Measurements from ENCODE around the gene GAS7. TPM values are rescaled to one million over a fixed set of nuclear protein-coding genes. Genes with fewer than 3 reads are reported as not detected.

GAS7 gene
- total RNA-seq, 1 donor from 2014 or later: 47.7 TPM

GRCh38 chr17:9906616-9907015 lies 291.8 kb downstream of the GAS7 start:
- no peak for DNase-seq (ENCODE audit: low spot score in 2 of 2, unreplicated experiment in 2 of 2)
- Mint-ChIP-seq H3K36me3 (no peaks in the 10 kb centered on the region), H3K27me3 (ENCODE audit: low read depth) (no peaks in the 10 kb centered on the region), H3K9me3 (no peaks in the 10 kb centered on the region), H3K4me3 (no peak overlapping the region), H3K27ac (no peak overlapping the region), H3K4me1 (peaks cover 12% of the 10 kb centered on the region)
- TF ChIP-seq CTCF (IDR thresholded peaks at IDR 0.05; ENCODE audit: unreplicated experiment): no peak

DNA sequence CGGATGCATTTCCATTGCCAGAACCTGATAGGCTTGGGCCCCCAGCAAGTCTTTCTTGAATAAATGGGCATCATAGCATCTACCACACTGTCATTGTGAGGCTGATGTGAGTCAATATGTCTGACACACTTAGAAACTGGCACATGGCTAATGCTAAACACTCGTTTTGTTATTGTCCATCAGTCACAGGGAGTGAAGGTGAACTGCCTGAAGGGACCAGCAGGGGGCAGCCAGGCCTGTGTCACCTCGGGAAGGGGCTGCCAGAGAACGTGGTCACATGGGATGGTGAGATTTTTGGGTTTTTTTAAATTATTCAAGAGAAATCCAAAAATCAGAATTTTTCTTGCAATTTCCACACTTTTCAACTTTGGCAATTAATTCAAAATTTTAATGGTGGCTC lies 292.5 kb downstream of the GAS7 start:
- Mint-ChIP-seq H3K4me1 (peaks cover 12% of the 10 kb centered on the region), H3K4me3 (no peak overlapping the region), H3K27me3 (ENCODE audit: low read depth) (no peaks in the 10 kb centered on the region), H3K27ac (no peak overlapping the region), H3K36me3 (no peaks in the 10 kb centered on the region), H3K9me3 (no peaks in the 10 kb centered on the region)
- TF ChIP-seq CTCF (IDR thresholded peaks at IDR 0.05; ENCODE audit: unreplicated experiment): peak; percentile 70
- no peak for DNase-seq (ENCODE audit: low spot score in 2 of 2, unreplicated experiment in 2 of 2)

GRCh38 chr17:9905078-9905415 lies 293.4 kb downstream of the GAS7 start, which contains the start of gene RCVRN:
RCVRN (minus strand) TSS chr17:9905271; CDS start chr17:9905180, 91 bp downstream.
- TF ChIP-seq CTCF (IDR thresholded peaks at IDR 0.05; ENCODE audit: unreplicated experiment): no peak
- H3K36me3 Mint-ChIP-seq: no peaks in the 10 kb centered on the region
- no peak within 1 kb of the TSS for H3K4me3 Mint-ChIP-seq
- DNase-seq (ENCODE audit: low spot score in 2 of 2, unreplicated experiment in 2 of 2): no peak
- H3K9me3 Mint-ChIP-seq: no peaks in the 10 kb centered on the region
- no peak within 1 kb of the TSS for H3K27ac Mint-ChIP-seq
- H3K4me1 Mint-ChIP-seq: peaks cover 20% of the 10 kb centered on the region
- no peaks in the 10 kb centered on the region for H3K27me3 Mint-ChIP-seq (ENCODE audit: low read depth)

DNA sequence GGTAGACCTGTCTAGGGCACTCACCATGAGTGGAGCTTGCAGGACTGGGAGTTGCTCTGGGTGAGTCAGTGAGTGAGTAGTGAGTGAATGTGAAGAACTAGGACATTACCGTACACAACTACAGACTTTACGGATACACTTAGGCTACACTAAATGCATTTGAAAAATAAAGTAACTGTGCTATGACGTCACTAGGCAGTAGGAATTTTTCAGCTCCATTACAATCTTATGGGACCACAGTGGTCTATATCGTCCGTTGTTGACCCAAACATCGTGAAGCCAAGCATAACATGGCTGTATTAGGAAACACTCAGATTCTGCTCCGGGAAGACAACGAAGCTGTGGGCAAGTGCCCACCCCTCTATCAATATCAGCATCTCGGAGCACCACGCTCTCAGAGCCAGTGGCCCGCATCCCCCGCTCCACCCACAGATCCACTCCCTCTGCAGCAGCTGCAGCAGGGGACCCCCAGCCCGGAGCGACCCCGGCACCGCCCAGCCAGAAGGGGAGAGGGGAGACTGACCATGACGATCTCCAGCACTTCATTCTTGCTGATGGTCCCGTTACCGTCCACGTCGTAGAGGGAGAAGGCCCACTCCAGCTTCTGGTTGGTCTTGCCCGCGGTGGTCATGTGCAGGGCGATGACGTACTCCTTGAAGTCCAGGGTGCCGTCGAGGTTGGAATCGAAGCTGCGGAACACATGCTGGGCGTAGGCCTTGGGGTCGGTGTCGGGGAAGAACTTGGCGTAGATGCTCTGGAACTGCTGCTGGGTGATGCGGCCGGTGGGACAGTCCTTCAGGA lies 293.9 kb downstream of the GAS7 start:
- DNase-seq (ENCODE audit: low spot score in 2 of 2, unreplicated experiment in 2 of 2): no peak
- Mint-ChIP-seq H3K27ac (no peak overlapping the region), H3K4me1 (peaks cover 22% of the 10 kb centered on the region), H3K9me3 (no peaks in the 10 kb centered on the region), H3K4me3 (no peak overlapping the region), H3K36me3 (no peaks in the 10 kb centered on the region), H3K27me3 (ENCODE audit: low read depth) (no peaks in the 10 kb centered on the region)
- TF ChIP-seq CTCF (IDR thresholded peaks at IDR 0.05; ENCODE audit: unreplicated experiment): no peak

DNA sequence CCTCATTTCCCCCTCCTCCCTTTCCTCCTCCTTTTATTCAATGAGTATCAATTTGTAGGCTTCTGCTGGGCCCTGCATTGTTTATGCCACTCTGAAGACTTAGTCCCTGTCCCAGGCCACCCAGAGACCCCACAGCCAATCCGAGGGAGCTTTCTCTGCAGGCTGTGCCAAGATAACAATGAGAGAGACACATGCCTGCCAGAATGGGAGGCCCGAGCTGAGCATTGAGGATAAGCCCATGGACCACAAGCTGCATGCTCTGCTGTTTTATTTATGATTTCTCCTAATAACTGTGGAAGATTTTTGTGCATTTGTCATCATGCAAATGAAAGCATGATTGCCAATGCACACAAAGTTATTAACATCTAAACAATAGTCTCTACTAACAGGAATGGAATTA lies 296.3 kb downstream of the GAS7 start:
- DNase-seq (ENCODE audit: low spot score in 2 of 2, unreplicated experiment in 2 of 2): no peak
- no peak overlapping the region for H3K4me3 Mint-ChIP-seq
- no peak for TF ChIP-seq CTCF (IDR thresholded peaks at IDR 0.05; ENCODE audit: unreplicated experiment)
- H3K4me1 Mint-ChIP-seq: peaks cover 15% of the 10 kb centered on the region
- H3K27me3 Mint-ChIP-seq (ENCODE audit: low read depth): peaks cover 1% of the 10 kb centered on the region
- no peak overlapping the region for H3K27ac Mint-ChIP-seq
- H3K36me3 Mint-ChIP-seq: no peaks in the 10 kb centered on the region
- H3K9me3 Mint-ChIP-seq: no peaks in the 10 kb centered on the region
